Activated naive CD4-positive, alpha-beta T cell treated with anti-CD3 and anti-CD28 coated beads for 36 hours (primary cell): ENCODE results near the gene KIAA0753. TPM values are rescaled to one million over a fixed set of nuclear protein-coding genes. Genes with fewer than 3 reads are reported as not detected.

Source experiments
- CTCF ChIA-PET: fragments of 350-600 bp; sonication (Branson Sonifier 250); formaldehyde crosslinking; loops from one replicate; lab custom pipeline; 2021; ENCODE audit warnings: antibody characterized with exemption; lab: Charles Lee
- DNase-seq: peaks from one replicate; pipeline ENCODE4 v3.0.0-alpha.2; 2020
- H3K27ac Mint-ChIP-seq: one replicate; pipeline ENCODE4 v1.8.0; 2021; ENCODE audit warnings: mild to moderate bottlenecking, mixed read lengths
- H3K27me3 Mint-ChIP-seq: one replicate; pipeline ENCODE4 v1.8.0; 2021; ENCODE audit warnings: low read depth, mixed read lengths
- H3K36me3 Mint-ChIP-seq: one replicate; pipeline ENCODE4 v1.8.0; 2021; ENCODE audit warnings: low read depth, mixed read lengths
- H3K4me1 Mint-ChIP-seq: one replicate; pipeline ENCODE4 v1.8.0; 2021; ENCODE audit warnings: low read depth, mixed read lengths
- H3K4me3 Mint-ChIP-seq: one replicate; pipeline ENCODE4 v1.8.0; 2021; ENCODE audit warnings: mild to moderate bottlenecking, moderate library complexity, mixed read lengths
- H3K9me3 Mint-ChIP-seq: one replicate; pipeline ENCODE4 v1.8.0; 2021; ENCODE audit warnings: mixed read lengths
- intact Hi-C: fragments of 100-400 bp; cut with micrococcal nuclease; formaldehyde crosslinking; loops from one replicate; pipeline ENCODE4 v1.15.1; 2023
- total RNA-seq, 2 experiments: library from RNA; stranded (reverse); gene quantifications; one replicate each; pipeline ENCODE4 v1.2.3, GENCODE V29; 2021

Gene KIAA0753
- total RNA-seq, 2 experiments from 2014 or later, result 7.7 to 8.1 TPM

DNA sequence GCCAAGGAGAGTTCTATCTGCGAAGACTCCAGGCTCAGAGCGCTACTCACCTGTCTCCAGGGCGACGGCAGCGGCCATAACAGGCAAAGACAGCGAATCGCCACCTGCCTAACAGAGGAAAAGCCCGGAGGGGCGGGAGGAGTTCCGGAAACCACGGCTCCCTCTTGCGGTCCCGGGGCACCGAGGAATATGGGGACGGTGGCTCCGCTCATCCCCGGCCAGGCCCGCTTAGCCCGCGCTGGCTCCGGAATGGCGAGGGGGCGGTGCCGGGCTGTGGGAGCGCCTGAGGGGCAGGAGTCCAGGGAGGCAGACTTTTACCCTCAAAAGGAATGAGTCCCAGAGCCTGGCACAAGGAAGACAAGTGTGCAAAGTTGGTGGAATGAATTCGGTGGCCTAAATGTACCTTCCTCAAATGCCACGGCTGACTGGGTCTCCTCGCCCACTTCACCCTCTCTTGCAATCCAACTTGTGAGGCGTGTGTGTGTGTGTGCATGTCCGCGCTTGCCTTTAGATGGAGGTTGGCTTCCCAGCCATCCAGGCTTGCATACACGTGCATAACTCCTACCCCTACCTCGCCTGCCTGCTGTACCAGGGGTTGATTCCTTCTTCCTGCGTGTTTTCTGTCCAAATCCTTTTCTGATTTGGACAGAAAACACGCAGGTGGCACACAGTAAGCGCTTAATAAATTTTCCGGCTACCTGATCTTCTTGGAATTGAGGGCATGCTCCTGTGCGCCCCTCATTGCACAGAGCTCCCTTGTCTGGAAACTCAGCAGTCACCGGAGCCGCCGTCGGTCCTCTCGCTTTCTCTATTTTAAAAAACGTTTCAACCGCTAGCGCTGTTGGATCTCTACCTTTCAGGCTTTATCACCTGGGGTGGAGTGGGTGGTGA, 14.6 kb upstream of the KIAA0753 start:
- H3K4me1 Mint-ChIP-seq, result peaks cover 42% of the 10 kb centered on the region
- CTCF ChIA-PET, result no interaction called here
- intact Hi-C loops, result loop anchor here (5.0 kb wide), 3 partner anchors 102 to 1073 kb away; partner anchors contain the start of genes NLRP1 and XAF1

DNA sequence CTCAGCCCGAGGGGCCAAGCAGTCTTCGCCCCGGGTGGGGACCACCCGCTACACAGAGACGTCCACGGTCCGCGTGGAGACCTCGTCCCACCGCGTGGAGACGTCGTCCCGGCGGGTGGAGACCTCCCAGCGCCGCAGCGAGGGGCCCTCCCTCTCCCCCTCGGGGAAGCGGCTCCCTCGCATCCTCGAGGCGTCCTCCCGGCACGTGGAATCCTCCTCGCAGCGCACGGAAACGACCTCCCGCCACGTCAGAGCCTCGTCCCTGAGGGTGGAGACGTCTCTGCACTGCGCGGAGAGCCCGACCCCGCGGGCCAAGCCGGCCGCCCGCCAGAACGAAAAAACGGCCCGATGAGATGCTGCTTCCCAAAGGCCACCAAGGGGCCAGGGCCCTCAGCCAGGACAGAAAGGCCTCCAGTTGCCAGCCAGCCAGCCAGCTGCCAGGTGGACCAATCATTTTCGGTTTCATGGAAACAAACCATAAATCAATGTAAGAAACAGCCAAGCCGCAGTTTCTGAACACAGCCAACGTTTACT, 11.5 kb upstream of the KIAA0753 start:
- peak overlapping the region; percentile 96 for H3K4me3 Mint-ChIP-seq
- H3K9me3 Mint-ChIP-seq, result no peaks in the 10 kb centered on the region
- peaks cover 19% of the 10 kb centered on the region for H3K36me3 Mint-ChIP-seq
- CTCF ChIA-PET, result interaction anchor here (1.1 kb wide), 1 partner anchor 13 kb away, joined by 3 read pairs; no protein-coding TSS in a partner anchor
- peaks cover 57% of the 10 kb centered on the region for H3K4me1 Mint-ChIP-seq
- H3K27me3 Mint-ChIP-seq, result no peaks in the 10 kb centered on the region
- intact Hi-C loops, result loop anchor here (1.0 to 5.0 kb wide), 5 partner anchors 12 to 1070 kb away; partner anchors contain the start of genes KIAA0753, NLRP1 and XAF1
- peak overlapping the region; percentile 39 for H3K27ac Mint-ChIP-seq
- DNase-seq, result peak; percentile 59

More for the DNA sequence above, 14.6 kb upstream of the KIAA0753 start:
- DNase-seq, result no peak
- no peaks in the 10 kb centered on the region for H3K27me3 Mint-ChIP-seq
- H3K9me3 Mint-ChIP-seq, result no peaks in the 10 kb centered on the region
- H3K36me3 Mint-ChIP-seq, result peaks cover 10% of the 10 kb centered on the region
- H3K4me3 Mint-ChIP-seq, result no peak overlapping the region
- no peak overlapping the region for H3K27ac Mint-ChIP-seq

DNA sequence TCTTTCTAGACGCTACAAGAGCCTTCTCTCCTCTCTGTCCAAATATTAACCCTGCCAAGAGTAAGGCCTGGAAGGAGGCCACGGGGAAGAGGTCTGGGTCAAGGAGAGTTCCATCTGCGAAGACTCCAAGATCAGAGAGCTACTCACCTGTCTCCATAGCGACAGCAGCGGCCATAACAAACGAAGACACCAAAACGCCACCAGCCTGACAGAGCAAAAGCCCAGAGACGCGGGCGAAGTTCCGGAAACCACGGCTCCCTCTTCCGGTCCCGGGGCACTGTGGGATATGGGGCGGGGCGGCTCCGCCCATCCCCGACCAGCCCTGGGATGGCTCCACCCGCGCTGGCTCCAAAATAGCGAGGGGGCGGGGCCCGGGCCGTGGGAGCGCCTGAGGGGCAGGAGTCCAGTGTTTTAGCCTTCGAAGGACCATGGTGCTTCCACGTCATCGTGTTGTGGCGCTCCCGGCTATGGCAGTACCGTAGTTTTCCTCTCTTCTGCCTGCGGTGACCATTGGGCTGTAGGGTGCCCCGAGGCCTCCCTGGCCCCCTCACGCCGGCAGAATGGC, 10.9 kb upstream of the KIAA0753 start, which contains the start of the genes C17orf100 and MED31:
C17orf100 (plus strand) TSS at position 409 of the 565 bp plus-strand sequence; CDS start at position 561, 152 bp downstream.
MED31 (minus strand) TSS at position 252 of the 565 bp plus-strand sequence; CDS start at position 175, 77 bp downstream.
- H3K36me3 Mint-ChIP-seq, result peaks cover 19% of the 10 kb centered on the region
- peak within 1 kb of the TSS; percentile 96 for H3K4me3 Mint-ChIP-seq
- H3K27ac Mint-ChIP-seq, result peak within 1 kb of the TSS; percentile 96
- peaks cover 63% of the 10 kb centered on the region for H3K4me1 Mint-ChIP-seq
- H3K9me3 Mint-ChIP-seq, result no peaks in the 10 kb centered on the region
- intact Hi-C loops, result loop anchor here (1.0 to 5.0 kb wide), 5 partner anchors 11 to 1069 kb away; partner anchors contain the start of genes KIAA0753, NLRP1 and XAF1
- no peaks in the 10 kb centered on the region for H3K27me3 Mint-ChIP-seq
- CTCF ChIA-PET, result interaction anchor here (1.1 kb wide), 1 partner anchor 13 kb away, joined by 3 read pairs; no protein-coding TSS in a partner anchor
- DNase-seq, result peak; percentile 96

DNA sequence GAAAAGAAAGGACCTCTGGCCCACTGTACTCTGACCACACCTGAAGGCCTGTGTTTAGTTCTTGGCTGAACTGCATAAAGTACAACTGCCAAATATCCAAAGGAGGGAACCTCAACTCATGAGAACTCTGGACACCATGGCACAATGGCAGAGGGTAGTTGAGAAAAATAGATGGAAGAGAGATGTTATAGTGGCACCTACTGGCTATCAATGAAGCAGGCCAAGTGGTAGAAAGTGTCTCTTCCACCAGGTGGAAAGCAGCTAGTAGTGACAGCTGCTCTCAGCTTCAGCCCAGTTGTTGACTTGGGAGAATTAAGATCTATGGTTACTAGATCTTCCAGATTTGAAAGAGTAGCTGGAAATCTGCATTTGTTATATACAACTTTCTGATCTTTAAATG, 7.7 kb upstream of the KIAA0753 start:
- Mint-ChIP-seq H3K4me3 (no peak overlapping the region), H3K27ac (no peak overlapping the region), H3K27me3 (no peaks in the 10 kb centered on the region), H3K4me1 (peaks cover 69% of the 10 kb centered on the region), H3K36me3 (peaks cover 24% of the 10 kb centered on the region), H3K9me3 (no peaks in the 10 kb centered on the region)
- CTCF ChIA-PET, result interaction anchor here (1.0 kb wide), 1 partner anchor 9 kb away, joined by 3 read pairs; no protein-coding TSS in a partner anchor
- intact Hi-C loops, result no loop called here
- DNase-seq, result no peak

DNA sequence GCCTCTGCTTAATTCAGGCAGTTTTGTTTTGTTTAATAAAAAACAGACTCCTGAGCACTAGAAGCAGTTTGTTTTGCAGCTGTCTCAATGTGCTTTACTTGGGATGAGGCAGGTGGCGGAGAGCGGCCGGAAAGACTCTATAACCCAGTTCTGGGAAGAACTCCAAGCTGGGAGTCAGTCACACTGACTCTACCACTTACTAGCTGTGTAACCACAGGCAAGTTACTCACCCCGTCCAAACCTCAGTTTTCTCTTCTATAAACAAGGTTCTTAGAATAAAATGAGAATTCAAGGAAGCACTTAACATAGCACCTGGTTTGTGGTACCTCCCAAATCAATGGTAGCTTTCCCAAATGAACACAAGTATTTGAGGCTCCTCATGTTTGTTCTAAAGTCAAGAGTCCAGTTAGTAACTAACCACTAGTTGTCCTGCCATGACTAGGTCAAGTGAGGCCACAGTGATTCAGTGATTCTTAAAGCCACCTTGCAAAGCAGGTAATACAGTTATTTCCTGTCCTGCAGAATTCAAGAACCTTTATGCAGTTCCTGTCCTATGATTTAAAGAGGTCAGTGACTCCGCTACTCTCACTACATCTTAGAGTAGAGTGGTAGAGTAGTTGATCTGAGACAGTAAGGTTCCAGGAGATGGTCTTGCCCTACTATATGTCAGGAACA, 3.1 kb upstream of the KIAA0753 start:
- CTCF ChIA-PET, result no interaction called here
- no peak for DNase-seq
- Mint-ChIP-seq H3K4me1 (peaks cover 67% of the 10 kb centered on the region), H3K36me3 (peaks cover 19% of the 10 kb centered on the region), H3K4me3 (no peak overlapping the region), H3K27ac (peak overlapping the region; percentile 97), H3K27me3 (no peaks in the 10 kb centered on the region), H3K9me3 (no peaks in the 10 kb centered on the region)
- intact Hi-C loops, result loop anchor here (5.0 kb wide), 2 partner anchors 489 to 839 kb away; partner anchors contain the start of genes POLR2A and SLC35G6

DNA sequence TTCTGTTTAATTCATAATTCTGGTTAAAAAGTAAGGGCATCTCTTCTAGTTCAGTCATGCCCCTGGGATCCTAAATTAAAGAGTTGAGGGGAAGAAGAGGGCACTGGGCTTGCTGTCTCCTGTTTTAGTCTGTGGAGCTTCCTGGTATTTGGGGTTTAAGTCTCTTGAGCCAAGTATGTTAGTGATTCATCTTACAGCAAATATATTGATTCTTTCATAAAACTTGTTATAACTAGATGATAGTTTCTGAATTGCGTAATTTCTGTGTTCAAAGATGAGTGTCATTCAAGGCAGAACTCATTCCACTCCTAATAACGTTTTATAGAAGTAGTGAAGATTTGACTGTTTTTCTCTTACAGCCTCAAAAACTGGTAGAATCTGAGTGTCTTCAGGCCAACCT, 2.1 kb upstream of the KIAA0753 start:
- peak overlapping the region; percentile 97 for H3K27ac Mint-ChIP-seq
- H3K27me3 Mint-ChIP-seq, result no peaks in the 10 kb centered on the region
- CTCF ChIA-PET, result no interaction called here
- H3K4me1 Mint-ChIP-seq, result peaks cover 68% of the 10 kb centered on the region
- no peaks in the 10 kb centered on the region for H3K9me3 Mint-ChIP-seq
- no peak for DNase-seq
- H3K36me3 Mint-ChIP-seq, result peaks cover 15% of the 10 kb centered on the region
- intact Hi-C loops, result loop anchor here (5.0 kb wide), 2 partner anchors 490 to 840 kb away; partner anchors contain the start of genes POLR2A and SLC35G6
- peak overlapping the region; percentile 60 for H3K4me3 Mint-ChIP-seq

DNA sequence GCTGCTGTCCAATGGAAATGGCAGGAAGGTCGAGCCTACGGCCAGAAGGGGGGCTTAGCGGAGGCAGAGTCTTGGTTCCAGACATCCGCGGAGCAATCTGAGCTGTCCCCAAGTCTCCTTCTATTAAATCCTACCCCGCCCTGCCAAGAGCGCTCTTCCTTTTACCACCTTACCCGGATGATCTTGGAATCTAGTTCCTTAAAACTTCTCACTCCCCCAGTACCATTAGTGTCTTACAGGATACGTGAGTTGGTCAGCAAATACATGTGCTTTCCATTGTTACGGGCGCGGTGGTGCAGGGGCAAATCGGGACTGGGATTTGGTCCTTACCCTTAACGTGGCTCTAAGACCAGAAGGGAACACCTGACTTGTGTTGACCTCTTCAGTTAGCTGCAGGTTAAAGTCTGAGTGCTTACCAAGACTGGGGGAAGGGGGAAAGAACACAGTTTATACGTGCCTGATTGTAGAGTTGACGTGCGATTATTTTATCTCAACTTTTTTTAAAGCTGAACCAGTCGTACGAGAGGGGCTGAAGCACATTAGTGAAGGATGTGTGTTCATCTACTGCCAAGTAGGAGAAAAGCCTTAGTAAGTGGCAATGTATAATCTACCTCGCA, 844 bp upstream of the KIAA0753 start:
- CTCF ChIA-PET, result interaction anchor here (0.7 kb wide), 1 partner anchor 123 kb away, joined by 3 read pairs; no protein-coding TSS in a partner anchor
- Mint-ChIP-seq H3K27ac (peak overlapping the region; percentile 97), H3K9me3 (no peaks in the 10 kb centered on the region), H3K4me1 (peaks cover 56% of the 10 kb centered on the region), H3K36me3 (peaks cover 18% of the 10 kb centered on the region), H3K4me3 (peak overlapping the region; percentile 81), H3K27me3 (no peaks in the 10 kb centered on the region)
- no peak for DNase-seq
- intact Hi-C loops, result loop anchor here (1.0 to 5.0 kb wide), 4 partner anchors 15 to 1155 kb away; partner anchors contain the start of genes DERL2, MIS12, POLR2A and SLC35G6

DNA sequence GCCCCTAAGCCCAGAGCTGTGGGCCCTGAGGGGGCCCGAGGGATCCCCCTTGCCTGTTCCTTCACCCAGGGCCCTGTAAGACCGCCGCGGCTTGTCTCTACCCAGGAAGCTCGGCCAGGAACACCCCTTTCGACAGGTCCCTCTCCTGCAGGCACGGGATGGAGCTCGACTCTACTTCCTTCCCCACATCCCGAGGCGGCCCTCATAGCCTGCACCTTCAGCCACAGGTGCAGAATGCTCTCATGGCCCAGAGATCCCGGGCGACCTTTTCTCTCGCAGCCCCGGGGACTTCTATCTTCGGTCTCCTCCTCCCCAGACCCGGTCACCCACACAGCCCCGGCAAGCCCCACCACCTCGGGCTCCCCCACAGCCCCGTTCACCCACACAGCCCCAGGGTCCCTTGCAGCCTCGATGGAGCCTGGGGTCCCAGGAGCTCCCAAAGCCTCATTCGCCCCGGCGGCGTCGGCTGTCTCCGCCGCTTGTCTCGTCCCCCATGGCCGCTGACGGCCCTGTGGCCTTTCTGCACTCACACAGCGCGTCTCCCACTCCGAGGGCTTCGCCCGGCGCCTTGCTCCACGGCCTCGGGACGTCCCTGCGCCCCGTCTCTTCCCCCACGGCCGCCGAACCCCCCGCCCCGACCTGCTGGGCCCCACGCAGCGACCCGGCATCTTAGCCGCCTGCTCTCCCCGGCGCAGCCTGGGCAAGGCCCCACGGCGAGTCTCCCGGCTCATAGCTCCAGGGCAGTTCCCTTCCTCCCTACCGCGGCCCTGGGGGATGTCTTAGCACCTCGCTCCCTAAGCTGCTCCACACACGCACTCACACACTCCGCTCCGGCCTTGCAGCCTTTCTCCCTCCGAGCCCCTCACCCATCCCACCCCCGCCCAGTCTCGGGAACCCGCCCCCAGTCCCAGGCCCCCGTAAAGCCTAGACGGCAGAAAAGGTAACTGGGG, 650 bp downstream of the KIAA0753 start:
- Mint-ChIP-seq H3K27me3 (no peaks in the 10 kb centered on the region), H3K27ac (peak overlapping the region; percentile 97), H3K4me1 (peaks cover 49% of the 10 kb centered on the region), H3K9me3 (no peaks in the 10 kb centered on the region), H3K4me3 (peak overlapping the region; percentile 81), H3K36me3 (peaks cover 18% of the 10 kb centered on the region)
- CTCF ChIA-PET, result interaction anchor here (1.0 kb wide), 1 partner anchor 9 kb away, joined by 3 read pairs; no protein-coding TSS in a partner anchor
- DNase-seq, result peak; percentile 38
- intact Hi-C loops, result loop anchor here (1.0 to 5.0 kb wide), 4 partner anchors 11 to 842 kb away; partner anchors contain the start of genes C17orf100, MED31, POLR2A and SLC35G6

DNA sequence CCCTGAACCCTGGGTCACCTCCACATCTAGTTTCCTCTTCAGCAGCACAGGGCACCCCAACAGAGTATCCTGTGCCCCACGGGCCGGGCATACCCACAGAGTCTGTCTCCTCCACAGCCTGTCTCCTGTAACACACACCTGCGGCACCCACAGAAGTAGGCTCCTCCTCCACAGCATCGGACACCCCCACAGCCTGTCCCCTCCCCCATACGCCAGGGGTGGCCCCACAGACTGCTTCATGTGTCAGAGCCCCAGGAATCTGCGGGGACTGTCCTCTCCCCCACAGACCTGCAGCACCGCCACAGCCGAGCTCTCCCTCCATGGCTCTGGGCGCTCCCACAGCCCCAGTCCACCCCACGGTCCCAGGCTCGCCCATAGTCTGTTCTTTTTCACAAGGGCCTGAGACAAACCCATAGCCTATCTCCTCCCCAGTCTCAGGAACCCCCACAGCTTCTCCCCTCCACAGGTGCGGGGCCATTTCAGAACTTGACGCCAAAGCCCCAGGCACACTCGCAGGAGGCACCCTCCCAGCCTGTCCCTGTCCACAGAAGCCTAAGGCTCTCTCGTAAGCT, 1.4 kb downstream of the KIAA0753 start:
- intact Hi-C loops, result no loop called here
- CTCF ChIA-PET, result interaction anchor here (1.0 to 1.2 kb wide), 3 partner anchors 9 to 1200 kb away, joined by 3 read pairs; partner anchors contain the start of genes C17orf100, C1QBP and MED31
- peaks cover 43% of the 10 kb centered on the region for H3K4me1 Mint-ChIP-seq

More for the DNA sequence above, 1.4 kb downstream of the KIAA0753 start:
- no peak for DNase-seq
- H3K27me3 Mint-ChIP-seq, result no peaks in the 10 kb centered on the region
- peak overlapping the region; percentile 81 for H3K4me3 Mint-ChIP-seq
- peaks cover 16% of the 10 kb centered on the region for H3K36me3 Mint-ChIP-seq
- no peaks in the 10 kb centered on the region for H3K9me3 Mint-ChIP-seq
- H3K27ac Mint-ChIP-seq, result no peak overlapping the region
